Skeletal muscle cell (primary cell): ENCODE measurements around the gene SLC6A18.

Experiments used
- DNase-seq: peaks from one replicate; pipeline ENCODE4 v3.0.0-alpha.2; 2010; ENCODE audit warnings: low read depth
- H3K4me3 ChIP-seq: 2 replicates; pipeline ENCODE4 v1.5.1; 2011; ENCODE audit warnings: low read depth, mild to moderate bottlenecking, control low read depth, low read length, moderate library complexity

SLC6A18 gene

DNA sequence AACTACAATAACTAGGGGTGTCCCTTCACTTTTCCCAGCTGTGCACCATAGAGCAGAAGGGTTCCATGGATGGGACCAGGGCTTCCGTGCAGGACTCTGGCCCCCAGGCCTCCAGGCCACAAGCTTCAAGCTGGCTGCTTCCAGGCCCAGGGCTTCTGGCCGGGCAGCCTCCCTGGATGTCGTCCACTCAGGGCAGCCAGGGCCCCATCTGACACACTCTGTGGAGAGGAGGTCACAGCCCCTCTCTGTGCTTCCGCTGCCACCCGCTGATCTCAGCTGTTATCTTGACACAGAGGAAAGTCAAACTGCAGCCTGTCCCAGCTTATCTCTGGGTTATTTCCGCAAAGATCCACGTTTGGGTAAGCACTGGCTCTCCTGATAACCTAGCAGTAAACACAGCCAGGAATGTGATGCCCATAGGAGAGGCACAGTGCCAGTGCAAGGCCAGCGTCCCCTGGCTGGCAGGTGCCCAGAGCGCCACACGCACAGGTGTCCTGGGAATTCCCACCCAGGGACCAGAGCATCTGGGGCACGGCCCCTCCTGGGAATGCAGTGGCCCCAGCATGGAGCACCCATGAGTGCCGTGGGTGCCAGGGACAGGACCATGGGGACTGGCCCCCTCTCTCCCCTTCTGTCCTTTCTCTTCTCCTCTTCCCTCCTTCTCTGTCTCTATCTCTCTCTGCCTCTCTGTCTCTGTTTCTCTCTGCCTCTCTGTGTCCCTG, 39.4 kb upstream of the SLC6A18 start:
- DNase-seq, result no peak
- no peak overlapping the region for H3K4me3 ChIP-seq

DNA sequence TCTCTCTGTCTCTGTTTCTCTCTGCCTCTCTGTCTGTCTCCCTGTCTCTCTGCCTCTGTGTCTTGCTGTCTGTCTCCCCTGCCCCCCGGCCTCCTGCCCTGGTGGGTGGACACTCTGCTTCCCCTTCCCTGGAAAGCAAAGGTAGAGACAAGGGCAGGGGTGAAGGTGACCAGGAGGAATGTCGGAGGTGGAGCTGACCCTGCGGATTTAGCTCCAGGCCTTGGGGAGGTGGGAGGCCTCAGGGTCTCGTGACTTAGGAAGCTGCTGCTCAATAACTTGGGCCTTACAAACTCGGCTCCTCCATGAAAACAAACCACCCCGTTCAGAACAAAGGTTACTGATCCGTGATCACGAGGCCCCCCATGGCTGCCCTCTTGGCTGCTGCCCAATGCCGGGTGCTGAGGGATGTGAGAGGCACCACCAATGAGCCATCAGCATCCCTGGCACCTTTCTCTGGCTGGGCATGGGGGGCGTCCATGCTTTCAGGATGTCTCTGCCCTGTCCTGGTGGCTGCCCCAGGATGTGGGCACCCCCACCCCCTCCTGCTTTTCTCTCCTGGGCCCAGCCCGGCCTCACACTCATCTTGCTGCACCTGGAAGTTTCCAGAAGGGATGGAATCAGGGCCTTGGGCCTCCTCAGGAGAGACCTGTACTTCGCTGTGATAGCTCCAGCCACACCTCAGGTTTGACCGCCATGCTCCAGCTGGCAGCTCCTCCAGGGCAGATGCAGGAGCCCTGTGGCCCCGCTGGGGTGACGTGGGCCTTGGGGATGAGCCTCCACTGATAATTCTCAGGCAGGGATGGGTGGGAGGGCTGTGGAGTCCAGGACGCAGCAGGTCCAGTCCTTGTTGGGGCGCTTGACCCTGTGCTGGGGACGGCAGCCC, 38.6 kb upstream of the SLC6A18 start:
- H3K4me3 ChIP-seq, result no peak overlapping the region
- no peak for DNase-seq

- DNase-seq, result no peak
- H3K4me3 ChIP-seq, result no peak overlapping the region
Measured at GRCh38 chr5:1187234-1187949, 37.8 kb upstream of the SLC6A18 start.

GRCh38 chr5:1187950-1188334, 37.2 kb upstream of the SLC6A18 start:
- H3K4me3 ChIP-seq, result no peak overlapping the region
- DNase-seq, result no peak

GRCh38 chr5:1188464-1188863, 36.7 kb upstream of the SLC6A18 start:
- DNase-seq, result no peak
- H3K4me3 ChIP-seq, result no peak overlapping the region

- DNase-seq, result no peak
Measured at GRCh38 chr5:1189269-1189668, 35.9 kb upstream of the SLC6A18 start.

DNA sequence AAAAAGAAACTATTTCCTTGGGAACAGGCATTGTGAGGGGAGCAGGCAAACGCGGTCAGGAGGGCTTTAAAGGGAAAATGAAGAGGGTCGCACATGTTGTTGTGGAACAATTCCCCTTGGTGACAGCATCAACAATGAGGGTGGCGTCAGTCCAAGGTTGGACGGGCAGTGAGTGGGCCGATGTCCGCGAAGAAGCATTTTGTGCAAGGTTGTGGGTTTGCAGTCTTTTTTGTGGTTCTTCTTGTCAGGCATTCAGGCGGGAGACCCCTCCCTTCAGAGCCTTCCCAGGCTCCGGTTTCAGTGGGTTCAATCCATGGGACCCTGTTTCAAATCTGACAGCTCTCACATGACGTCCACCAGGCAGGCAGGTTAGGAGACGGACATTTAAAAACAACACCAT, 34.9 kb upstream of the SLC6A18 start:
- H3K4me3 ChIP-seq, result no peak overlapping the region
- no peak for DNase-seq

More at GRCh38 chr5:1189269-1189668, 35.9 kb upstream of the SLC6A18 start:
- H3K4me3 ChIP-seq, result no peak overlapping the region

DNA sequence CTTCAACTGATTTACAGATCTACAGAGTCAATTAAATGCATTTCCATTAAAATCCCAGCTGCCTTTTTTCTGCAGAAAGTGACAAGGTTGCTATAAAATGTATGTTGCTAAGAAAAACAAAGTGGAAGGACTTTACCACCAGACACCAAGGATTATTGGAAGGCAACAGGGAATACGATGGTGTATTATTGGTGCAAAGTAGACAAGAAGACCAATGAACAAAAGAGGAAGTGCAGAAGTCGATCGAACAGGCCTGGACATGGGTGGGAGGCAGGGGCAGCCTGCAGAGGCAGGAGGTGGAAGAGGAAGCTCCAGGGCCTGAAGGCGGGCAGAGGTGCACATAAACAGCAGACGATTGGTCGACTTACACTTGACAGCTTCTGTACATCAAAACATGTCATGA, 34.3 kb upstream of the SLC6A18 start:
- DNase-seq, result no peak
- H3K4me3 ChIP-seq, result no peak overlapping the region

GRCh38 chr5:1192971-1193590, 32.1 kb upstream of the SLC6A18 start:
- H3K4me3 ChIP-seq, result no peak overlapping the region
- no peak for DNase-seq

- no peak overlapping the region for H3K4me3 ChIP-seq
- no peak for DNase-seq
Measured at GRCh38 chr5:1193591-1193985, 31.6 kb upstream of the SLC6A18 start.

DNA sequence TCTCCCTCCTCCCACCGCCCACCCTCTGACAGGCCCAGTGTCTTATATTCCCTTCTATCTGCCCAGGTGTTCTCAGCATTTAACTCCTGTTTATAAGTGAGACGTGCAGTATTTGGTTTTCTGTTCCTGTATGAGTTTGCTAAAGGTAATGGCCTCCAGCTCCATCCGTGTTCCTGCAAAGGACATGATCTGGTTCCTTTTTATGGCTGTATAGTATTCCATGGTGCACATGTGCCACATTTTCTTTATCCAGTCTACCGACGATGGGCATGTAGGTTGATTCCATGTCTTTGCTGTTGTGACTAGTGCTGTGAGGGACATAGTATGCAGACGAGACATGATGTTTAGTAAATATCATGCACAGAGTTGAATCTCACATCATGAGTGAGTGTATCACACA, 30.8 kb upstream of the SLC6A18 start:
- H3K4me3 ChIP-seq, result no peak overlapping the region
- DNase-seq, result no peak

DNA sequence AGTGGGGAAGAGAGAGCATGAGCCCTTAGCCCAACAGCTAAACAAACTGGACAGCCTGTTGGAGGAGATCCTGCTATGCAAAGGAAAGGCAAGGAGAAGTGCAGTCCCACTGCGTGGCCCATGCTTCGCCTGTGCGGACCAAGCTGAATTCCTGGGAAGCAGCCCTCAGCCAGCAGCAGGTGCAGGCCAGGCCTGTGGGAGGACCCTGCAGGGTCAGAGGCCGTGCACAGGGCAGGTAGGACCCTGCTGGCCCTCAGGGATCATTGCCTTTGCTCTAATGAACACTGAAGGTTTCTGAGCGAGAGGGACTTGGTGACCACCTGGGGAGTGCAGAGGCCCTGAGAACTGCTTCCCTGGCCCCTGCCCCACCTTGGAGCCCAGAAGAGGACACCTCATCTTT, 29.7 kb upstream of the SLC6A18 start:
- no peak overlapping the region for H3K4me3 ChIP-seq

DNA sequence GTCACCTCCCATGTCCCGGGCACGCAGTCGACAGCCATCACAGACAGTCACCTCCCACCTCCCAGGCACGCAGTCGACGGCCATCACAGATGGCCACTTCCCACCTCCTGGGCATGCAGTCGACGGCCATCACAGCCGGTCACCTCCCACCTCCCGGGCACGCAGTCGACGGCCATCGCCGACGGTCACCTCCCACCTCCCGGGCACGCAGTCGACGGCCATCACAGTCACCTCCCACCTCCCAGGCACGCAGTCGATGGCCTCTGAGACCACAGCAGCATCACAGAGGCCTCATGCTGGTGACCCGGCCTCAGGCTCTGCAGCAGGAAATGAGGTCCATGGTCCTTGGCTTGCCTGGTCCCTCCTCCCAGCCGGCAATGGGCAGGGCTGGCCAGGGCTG, 29.3 kb upstream of the SLC6A18 start:
- no peak overlapping the region for H3K4me3 ChIP-seq
- DNase-seq, result no peak

More for the DNA sequence above, 29.7 kb upstream of the SLC6A18 start:
- no peak for DNase-seq

- H3K4me3 ChIP-seq, result no peak overlapping the region
- no peak for DNase-seq
Measured at GRCh38 chr5:1196562-1196961, 28.6 kb upstream of the SLC6A18 start.

GRCh38 chr5:1197876-1198666, 27.1 kb upstream of the SLC6A18 start:
- no peak for DNase-seq
- H3K4me3 ChIP-seq, result no peak overlapping the region

DNA sequence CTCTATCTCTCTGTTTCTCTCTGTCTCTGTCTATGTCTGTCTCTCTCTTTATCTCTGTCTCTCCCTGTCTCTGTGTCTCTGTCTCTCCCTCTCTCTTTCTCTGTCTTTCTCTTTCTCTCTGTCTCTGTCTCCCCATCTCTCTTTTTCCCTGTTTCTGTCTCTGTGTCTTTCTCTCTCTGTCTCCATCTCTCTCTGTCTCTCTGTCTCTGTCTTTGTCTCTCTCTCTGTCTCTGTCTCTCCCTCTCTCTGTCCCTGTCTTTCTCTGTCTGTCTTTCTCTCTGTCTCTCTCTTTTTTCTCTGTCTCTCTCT, 25.9 kb upstream of the SLC6A18 start:
- no peak for DNase-seq
- no peak overlapping the region for H3K4me3 ChIP-seq

DNA sequence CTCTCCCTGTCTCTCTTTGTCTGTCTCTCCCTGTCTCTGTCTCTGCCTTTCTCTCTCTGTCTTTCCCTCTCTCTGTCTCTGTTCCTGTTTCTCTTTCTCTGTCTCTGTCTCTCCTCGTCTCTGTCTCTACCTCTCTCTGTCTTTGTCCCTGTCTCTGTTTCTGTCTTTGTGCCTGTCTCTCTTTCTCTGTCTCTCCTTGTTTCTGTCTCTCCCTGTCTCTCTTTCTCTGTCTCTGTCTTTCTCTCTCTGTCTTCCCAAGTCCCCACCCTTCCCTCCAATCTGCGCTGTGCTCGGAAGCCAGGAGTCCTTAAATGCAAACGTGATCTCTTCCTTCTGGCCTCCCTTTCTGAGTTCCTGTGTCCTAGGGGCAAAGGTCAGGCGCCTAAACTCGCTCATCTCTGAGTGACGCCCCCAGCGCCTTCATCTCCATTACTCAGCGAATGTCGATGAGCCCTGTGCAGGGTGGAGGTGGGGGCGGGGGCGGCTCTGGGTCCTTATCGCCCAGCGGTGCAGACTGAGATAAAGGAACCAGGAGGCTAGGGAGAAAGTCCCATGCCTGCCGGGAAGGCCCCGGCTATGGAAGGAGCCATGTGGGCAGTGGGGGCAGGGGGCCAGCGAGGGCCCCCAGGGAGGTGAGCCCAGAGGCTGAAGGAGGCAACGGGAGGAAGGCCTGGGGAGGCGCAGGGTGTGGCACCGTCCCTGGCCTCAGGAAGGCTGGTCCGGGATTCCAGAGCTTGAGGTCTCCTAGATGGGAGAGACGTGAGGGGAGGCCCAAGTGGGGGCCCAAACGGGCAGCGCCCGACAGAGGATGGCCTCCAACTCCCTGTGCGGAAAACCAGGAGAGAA, 25.3 kb upstream of the SLC6A18 start:
- no peak overlapping the region for H3K4me3 ChIP-seq
- no peak for DNase-seq

GRCh38 chr5:1200495-1201326, 24.5 kb upstream of the SLC6A18 start:
- DNase-seq, result no peak
- H3K4me3 ChIP-seq, result no peak overlapping the region
